ENCODE results near the gene EPHB3.

EPHB3 gene

GRCh38 chr3:184564685-184565385 lies 3.2 kb downstream of the EPHB3 start:
- no peak for DNase-seq

GRCh38 chr3:184565421-184566211 lies 4.0 kb downstream of the EPHB3 start:
- peak; percentile 85 for DNase-seq

- no peak for DNase-seq
Observed at GRCh38 chr3:184566441-184567414, 5.1 kb downstream of the EPHB3 start.

- no peak for DNase-seq
Observed at GRCh38 chr3:184567946-184568559, 6.5 kb downstream of the EPHB3 start.

- DNase-seq, result no peak
Observed at GRCh38 chr3:184568560-184568923, 7.0 kb downstream of the EPHB3 start.

GRCh38 chr3:184568924-184569829 lies 7.6 kb downstream of the EPHB3 start:
- peak; percentile 36 for DNase-seq

- DNase-seq, result no peak
Observed at GRCh38 chr3:184570035-184570434, 8.4 kb downstream of the EPHB3 start.

GRCh38 chr3:184570489-184570888 lies 8.9 kb downstream of the EPHB3 start:
- no peak for DNase-seq

- DNase-seq, result no peak
Observed at GRCh38 chr3:184571750-184572377, 10.3 kb downstream of the EPHB3 start.

GRCh38 chr3:184572633-184573270 lies 11.2 kb downstream of the EPHB3 start:
- no peak for DNase-seq

GRCh38 chr3:184574515-184575417 lies 13.2 kb downstream of the EPHB3 start:
- DNase-seq, result no peak

GRCh38 chr3:184575701-184576100 lies 14.1 kb downstream of the EPHB3 start:
- no peak for DNase-seq

GRCh38 chr3:184576457-184577240 lies 15.1 kb downstream of the EPHB3 start:
- no peak for DNase-seq

- DNase-seq, result no peak
Observed at GRCh38 chr3:184577546-184577945, 16.0 kb downstream of the EPHB3 start.

- DNase-seq, result no peak
Observed at GRCh38 chr3:184578218-184578617, 16.6 kb downstream of the EPHB3 start.

- DNase-seq, result no peak
Observed at GRCh38 chr3:184578822-184579221, 17.2 kb downstream of the EPHB3 start.

- DNase-seq, result no peak
Observed at GRCh38 chr3:184579513-184579912, 17.9 kb downstream of the EPHB3 start.

GRCh38 chr3:184580376-184580775 lies 18.8 kb downstream of the EPHB3 start:
- no peak for DNase-seq
